HepG2 (cell line): ENCODE data around the gene BOLA3. TPM values are rescaled to one million over a fixed set of nuclear protein-coding genes. Genes with fewer than 3 reads are reported as not detected.

Experiments used
- ATF3 ChIP-seq: sonication (generic); formaldehyde crosslinking; IDR thresholded peaks from 2 replicates; pipeline ENCODE4 v1.4.0; 2020; ENCODE audit warnings: missing genetic modification reagents
- BRF2 ChIP-seq: sonication (generic); formaldehyde crosslinking; IDR thresholded peaks from 2 replicates; pipeline ENCODE4 v1.8.1; 2022; ENCODE audit warnings: mild to moderate bottlenecking, missing genetic modification reagents
- CEBPG ChIP-seq: IDR thresholded peaks from 2 replicates; pipeline ENCODE4 v1.6.1; 2016
- CSRNP1 ChIP-seq: sonication (generic); formaldehyde crosslinking; IDR thresholded peaks from 2 replicates; pipeline ENCODE4 v1.8.1; 2023; ENCODE audit warnings: mild to moderate bottlenecking, missing genetic modification reagents
- GLI4 ChIP-seq: sonication (generic); formaldehyde crosslinking; IDR thresholded peaks from 2 replicates; pipeline ENCODE4 v1.5.1; 2020; ENCODE audit warnings: missing genetic modification reagents, mild to moderate bottlenecking, moderate library complexity, borderline replicate concordance
- SOX5 ChIP-seq: IDR thresholded peaks from 2 replicates; pipeline ENCODE4 v1.6.1; 2016; ENCODE audit warnings: borderline replicate concordance
- ZBTB7A ChIP-seq: sonication (generic); formaldehyde crosslinking; IDR thresholded peaks from 2 replicates; pipeline ENCODE4 v1.8.0; 2022; ENCODE audit warnings: mild to moderate bottlenecking, missing genetic modification reagents
- ZBTB7B ChIP-seq: sonication (generic); formaldehyde crosslinking; IDR thresholded peaks from 2 replicates; pipeline ENCODE4 v1.4.0; 2020; ENCODE audit warnings: missing genetic modification reagents
- ZNF101 ChIP-seq: sonication (generic); formaldehyde crosslinking; IDR thresholded peaks from 2 replicates; pipeline ENCODE4 v1.4.0; 2020; ENCODE audit warnings: mild to moderate bottlenecking, low read depth, missing genetic modification reagents, borderline replicate concordance
- ZNF329 ChIP-seq: sonication (generic); formaldehyde crosslinking; IDR thresholded peaks from 2 replicates; pipeline ENCODE4 v1.9.0; 2021; ENCODE audit warnings: low read depth, mild to moderate bottlenecking, missing genetic modification reagents
- ZNF501 ChIP-seq: sonication (generic); formaldehyde crosslinking; IDR thresholded peaks from 2 replicates; pipeline ENCODE4 v1.5.1; 2020; ENCODE audit warnings: mild to moderate bottlenecking, moderate library complexity, missing genetic modification reagents
- ZNF747 ChIP-seq: sonication (generic); formaldehyde crosslinking; IDR thresholded peaks from 2 replicates; pipeline ENCODE4 v1.8.1; 2023; ENCODE audit warnings: missing genetic modification reagents, mild to moderate bottlenecking, borderline replicate concordance
- ZNF766 ChIP-seq: sonication (generic); formaldehyde crosslinking; IDR thresholded peaks from 2 replicates; pipeline ENCODE4 v1.5.0; 2020; ENCODE audit warnings: missing genetic modification reagents, borderline replicate concordance
- ZNF777 ChIP-seq: sonication (generic); formaldehyde crosslinking; IDR thresholded peaks from 2 replicates; pipeline ENCODE4 v1.4.0; 2020; ENCODE audit warnings: missing genetic modification reagents
- polyA plus RNA-seq, 8 experiments: library from polyadenylated mRNA; depleted of rRNA in 3 of 8; stranded (reverse) in 7 of 8; unstranded in 1 of 8; fragments of >200 nt; fragmentation: Illumina TruSeq in 4 of 8; extraction: Trizol in 4 of 8; gene quantifications; 2 replicates each; pipeline versions ENCODE4 v1.2.1 to v1.2.3, GENCODE V29; 2011 to 2016; ENCODE audit warnings: low read depth in 4 of 8, missing spikeins in 1 of 8, mixed read lengths in 1 of 8; ENCODE audit not compliant: insufficient read depth in 1 of 8
- total RNA-seq, 5 experiments: library from RNA; depleted of rRNA; stranded (reverse); fragments of >200 nt; fragmentation: Illumina TruSeq; extraction: Trizol; gene quantifications; 2 replicates each; pipeline ENCODE4 v1.2.3, GENCODE V29; 2016; ENCODE audit warnings: low read depth in 1 of 5
- TF ChIP-seq, protein P1 (sequence below): sonication (generic); formaldehyde crosslinking; IDR thresholded peaks from 2 replicates; pipeline ENCODE4 v1.8.0; 2022; ENCODE audit warnings: missing genetic modification reagents, mild to moderate bottlenecking, borderline replicate concordance
- TF ChIP-seq, protein P2 (sequence below): IDR thresholded peaks from 2 replicates; pipeline ENCODE4 v1.6.1; 2016; ENCODE audit warnings: low read depth
- TF ChIP-seq, protein P3 (sequence below): sonication (generic); formaldehyde crosslinking; IDR thresholded peaks from 2 replicates; pipeline ENCODE4 v1.4.0; 2020; ENCODE audit warnings: missing genetic modification reagents, borderline replicate concordance

The BOLA3 gene
- total and polyA plus RNA-seq, 2 of the 13 experiments (the other 11 are each of a cell fraction or from before 2014, with no cell fraction given) = 89.7 to 170 TPM

DNA sequence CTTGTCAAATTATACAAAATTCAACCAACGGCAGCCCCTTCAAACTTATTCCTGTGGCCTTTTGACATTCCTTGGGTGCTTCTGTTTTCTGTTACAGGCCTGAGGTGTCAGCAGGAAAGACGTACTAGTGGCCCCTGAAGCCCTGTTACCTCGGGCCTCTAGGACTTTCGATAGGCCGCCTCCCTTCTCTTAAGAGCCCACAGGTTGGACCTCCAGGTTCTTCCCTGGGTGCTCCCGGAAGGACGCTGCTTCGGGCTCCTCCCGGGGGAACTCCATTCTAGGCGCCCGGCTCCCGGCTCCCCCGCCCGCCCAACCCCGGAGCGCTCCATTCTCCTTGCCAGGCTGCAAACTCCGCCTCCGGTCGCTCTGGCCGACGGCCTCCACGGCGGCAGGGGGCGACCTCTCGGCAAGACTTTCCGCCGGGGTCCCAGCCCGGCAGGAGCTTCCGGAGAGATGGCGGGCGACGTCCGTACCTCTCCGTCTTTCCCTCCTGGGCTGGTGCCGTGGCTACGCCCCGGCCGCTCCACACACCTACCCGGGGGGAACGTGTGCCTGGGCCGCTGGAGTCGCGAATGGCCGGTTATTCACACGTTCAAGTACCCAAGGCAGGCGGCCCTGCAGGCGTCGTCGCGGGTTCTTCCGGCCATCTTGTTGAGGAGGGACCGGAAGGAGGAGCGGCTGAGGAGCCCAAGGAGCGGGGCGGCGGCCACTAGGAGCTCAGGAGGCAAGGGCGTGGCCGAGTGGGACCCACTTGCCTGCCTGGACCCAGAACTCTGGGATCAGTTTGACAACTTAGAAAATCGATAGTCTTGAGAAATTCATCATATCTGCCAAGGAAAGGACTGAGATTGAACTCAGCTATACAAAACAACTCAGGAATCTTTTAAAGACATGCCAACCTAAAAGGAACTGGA is 27.5 kb downstream of the BOLA3 start (continued):
- TF ChIP-seq, protein P1, sequence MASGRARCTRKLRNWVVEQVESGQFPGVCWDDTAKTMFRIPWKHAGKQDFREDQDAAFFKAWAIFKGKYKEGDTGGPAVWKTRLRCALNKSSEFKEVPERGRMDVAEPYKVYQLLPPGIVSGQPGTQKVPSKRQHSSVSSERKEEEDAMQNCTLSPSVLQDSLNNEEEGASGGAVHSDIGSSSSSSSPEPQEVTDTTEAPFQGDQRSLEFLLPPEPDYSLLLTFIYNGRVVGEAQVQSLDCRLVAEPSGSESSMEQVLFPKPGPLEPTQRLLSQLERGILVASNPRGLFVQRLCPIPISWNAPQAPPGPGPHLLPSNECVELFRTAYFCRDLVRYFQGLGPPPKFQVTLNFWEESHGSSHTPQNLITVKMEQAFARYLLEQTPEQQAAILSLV (CRISPR knock-in tag) = peak; percentile 91; the same call in 1 of the 2 replicates
- TF ChIP-seq, protein P2, sequence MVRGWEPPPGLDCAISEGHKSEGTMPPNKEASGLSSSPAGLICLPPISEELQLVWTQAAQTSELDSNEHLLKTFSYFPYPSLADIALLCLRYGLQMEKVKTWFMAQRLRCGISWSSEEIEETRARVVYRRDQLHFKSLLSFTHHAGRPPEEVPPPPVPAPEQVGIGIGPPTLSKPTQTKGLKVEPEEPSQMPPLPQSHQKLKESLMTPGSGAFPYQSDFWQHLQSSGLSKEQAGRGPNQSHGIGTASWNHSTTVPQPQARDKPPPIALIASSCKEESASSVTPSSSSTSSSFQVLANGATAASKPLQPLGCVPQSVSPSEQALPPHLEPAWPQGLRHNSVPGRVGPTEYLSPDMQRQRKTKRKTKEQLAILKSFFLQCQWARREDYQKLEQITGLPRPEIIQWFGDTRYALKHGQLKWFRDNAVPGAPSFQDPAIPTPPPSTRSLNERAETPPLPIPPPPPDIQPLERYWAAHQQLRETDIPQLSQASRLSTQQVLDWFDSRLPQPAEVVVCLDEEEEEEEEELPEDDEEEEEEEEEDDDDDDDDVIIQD (CRISPR knock-in tag) = peak; percentile 90
- peak; percentile 94 for TF ChIP-seq ZNF747
- TF ChIP-seq BRF2 (CRISPR knock-in tag) = peak; percentile 96
- peak; percentile 97; the same call in 1 of the 2 replicates for TF ChIP-seq GLI4 (CRISPR knock-in tag)
- no peak; the same call in 1 of the 2 replicates for TF ChIP-seq ATF3 (CRISPR knock-in tag)
- peak; percentile 85 for TF ChIP-seq ZBTB7B
- TF ChIP-seq ZNF777 (CRISPR knock-in tag) = peak; percentile 67; the same call in 1 of the 2 replicates
- no peak for TF ChIP-seq ZNF101 (CRISPR knock-in tag)
- peak; percentile 50; the same call in 1 of the 2 replicates for TF ChIP-seq SOX5
- TF ChIP-seq ZNF766 (CRISPR knock-in tag) = peak; percentile 88
- TF ChIP-seq, protein P3, sequence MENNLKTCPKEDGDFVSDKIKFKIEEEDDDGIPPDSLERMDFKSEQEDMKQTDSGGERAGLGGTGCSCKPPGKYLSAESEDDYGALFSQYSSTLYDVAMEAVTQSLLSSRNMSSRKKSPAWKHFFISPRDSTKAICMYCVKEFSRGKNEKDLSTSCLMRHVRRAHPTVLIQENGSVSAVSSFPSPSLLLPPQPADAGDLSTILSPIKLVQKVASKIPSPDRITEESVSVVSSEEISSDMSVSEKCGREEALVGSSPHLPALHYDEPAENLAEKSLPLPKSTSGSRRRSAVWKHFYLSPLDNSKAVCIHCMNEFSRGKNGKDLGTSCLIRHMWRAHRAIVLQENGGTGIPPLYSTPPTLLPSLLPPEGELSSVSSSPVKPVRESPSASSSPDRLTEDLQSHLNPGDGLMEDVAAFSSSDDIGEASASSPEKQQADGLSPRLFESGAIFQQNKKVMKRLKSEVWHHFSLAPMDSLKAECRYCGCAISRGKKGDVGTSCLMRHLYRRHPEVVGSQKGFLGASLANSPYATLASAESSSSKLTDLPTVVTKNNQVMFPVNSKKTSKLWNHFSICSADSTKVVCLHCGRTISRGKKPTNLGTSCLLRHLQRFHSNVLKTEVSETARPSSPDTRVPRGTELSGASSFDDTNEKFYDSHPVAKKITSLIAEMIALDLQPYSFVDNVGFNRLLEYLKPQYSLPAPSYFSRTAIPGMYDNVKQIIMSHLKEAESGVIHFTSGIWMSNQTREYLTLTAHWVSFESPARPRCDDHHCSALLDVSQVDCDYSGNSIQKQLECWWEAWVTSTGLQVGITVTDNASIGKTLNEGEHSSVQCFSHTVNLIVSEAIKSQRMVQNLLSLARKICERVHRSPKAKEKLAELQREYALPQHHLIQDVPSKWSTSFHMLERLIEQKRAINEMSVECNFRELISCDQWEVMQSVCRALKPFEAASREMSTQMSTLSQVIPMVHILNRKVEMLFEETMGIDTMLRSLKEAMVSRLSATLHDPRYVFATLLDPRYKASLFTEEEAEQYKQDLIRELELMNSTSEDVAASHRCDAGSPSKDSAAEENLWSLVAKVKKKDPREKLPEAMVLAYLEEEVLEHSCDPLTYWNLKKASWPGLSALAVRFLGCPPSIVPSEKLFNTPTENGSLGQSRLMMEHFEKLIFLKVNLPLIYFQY = 0 out of 2 replicates have a peak, but pooled peaks have one; percentile 15
- TF ChIP-seq CSRNP1 = peak; percentile 92
- TF ChIP-seq ZNF501 (CRISPR knock-in tag) = peak; percentile 99
- no peak; the same call in 1 of the 2 replicates for TF ChIP-seq CEBPG
- peak; percentile 85 for TF ChIP-seq ZNF329 (CRISPR knock-in tag)
- peak; percentile 63 for TF ChIP-seq ZBTB7A (CRISPR knock-in tag)
